ENCODE measurements around the gene MYEOV.

The MYEOV gene

DNA sequence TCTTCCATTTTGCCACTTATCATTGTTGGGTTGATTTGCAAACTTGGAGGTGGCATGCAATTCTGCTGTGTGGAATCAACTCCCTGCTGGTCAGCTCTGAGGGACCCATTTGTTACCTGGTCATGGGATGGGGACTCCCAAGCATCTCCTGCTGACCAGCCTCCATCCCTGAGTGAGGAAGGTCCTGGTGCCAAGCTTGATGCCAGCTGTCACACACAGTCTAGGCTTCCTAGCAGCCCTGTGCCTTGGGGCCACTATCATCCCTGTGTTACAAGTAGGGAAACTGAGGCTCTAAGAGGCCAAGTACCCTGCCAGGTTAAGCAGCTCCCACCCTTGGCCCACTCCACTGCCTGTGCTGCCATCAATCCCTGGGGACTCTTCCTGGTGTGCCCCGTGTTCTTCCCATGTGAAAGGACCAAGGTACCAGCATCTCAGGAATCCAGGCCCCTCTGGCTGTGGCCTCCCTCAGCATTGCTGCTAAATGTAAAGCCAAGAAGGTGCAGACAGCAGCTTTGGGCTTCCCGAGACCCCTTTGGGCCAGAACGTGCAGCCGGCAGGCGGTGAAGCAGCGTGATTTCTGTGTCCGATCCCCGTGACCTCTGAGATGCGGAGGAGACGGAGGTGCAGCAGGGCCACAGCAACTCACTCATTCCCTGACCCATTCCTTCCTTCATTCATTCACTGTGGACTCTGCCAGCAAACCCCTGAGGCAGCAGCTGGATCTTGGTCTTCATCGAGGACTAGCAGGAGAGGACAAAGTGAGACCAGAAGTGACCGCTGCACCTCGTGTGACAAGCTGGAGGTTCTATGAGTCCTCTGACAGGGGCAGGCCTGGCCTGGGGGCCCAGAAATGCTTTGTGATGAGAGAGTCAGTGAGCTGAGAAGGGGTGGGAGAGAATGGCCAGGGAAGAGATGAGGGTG lies 49.7 kb downstream of the MYEOV start:
- no peak for DNase-seq

DNA sequence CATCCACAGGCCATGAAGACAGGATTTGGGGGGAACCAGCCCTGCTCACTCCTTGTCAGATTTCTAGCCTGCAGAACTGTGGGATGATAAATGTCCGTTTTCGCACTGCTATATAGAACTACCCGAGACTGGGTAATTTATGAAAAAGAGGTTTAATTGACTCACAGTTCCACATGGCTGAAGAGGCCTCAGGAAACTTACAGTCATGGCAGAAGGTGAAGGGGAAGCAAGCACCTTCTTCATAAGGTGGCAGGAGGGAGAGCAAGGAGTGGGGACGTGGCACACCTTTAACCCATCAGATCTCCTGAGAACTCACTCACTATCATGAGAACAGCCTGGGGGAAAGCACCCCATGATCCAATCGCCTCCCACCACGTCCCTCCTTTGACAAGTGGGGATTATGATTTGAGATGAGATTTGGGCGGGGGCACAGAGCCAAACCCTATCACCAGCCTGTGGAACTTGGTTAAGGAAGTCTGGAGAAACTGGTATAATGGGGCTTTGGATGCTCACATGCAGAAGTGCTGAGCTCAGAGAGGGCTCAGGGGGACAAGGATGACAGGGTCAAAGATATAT lies 50.7 kb downstream of the MYEOV start:
- no peak for DNase-seq

Measured in SIG-M5 (cell line).